Mesendoderm (in vitro differentiated cells): ENCODE measurements around the gene GARIN3.
"Not testable (repeated sequence)": the region's sequence is repeated elsewhere in the genome, so short reads cannot be mapped to it uniquely, and the experiment has no call there.

Experiments
- DNase-seq: peaks from one replicate; pipeline ENCODE4 v3.0.0; 2013
- H2AK5ac ChIP-seq: 2 replicates; pipeline ENCODE4 v1.6.1; 2013; ENCODE audit warnings: low read length, inconsistent platforms
- H2BK120ac ChIP-seq: 2 replicates; pipeline ENCODE4 v1.6.1; 2013; ENCODE audit warnings: low read depth, mild to moderate bottlenecking, low read length, moderate library complexity, mixed read lengths
- H2BK15ac ChIP-seq: replicated peaks from 2 replicates; pipeline ENCODE4 v1.6.1; 2013; ENCODE audit warnings: low read depth, mild to moderate bottlenecking, moderate library complexity
- H2BK5ac ChIP-seq: 2 replicates; pipeline ENCODE4 v1.6.1; 2013; ENCODE audit warnings: low read length, inconsistent platforms
- H3K18ac ChIP-seq: 2 replicates; pipeline ENCODE4 v1.6.1; 2013; ENCODE audit warnings: mild to moderate bottlenecking, low read length, mixed read lengths
- H3K23ac ChIP-seq: one replicate; pipeline ENCODE4 v1.6.1; 2013; ENCODE audit warnings: low read length
- H3K27ac ChIP-seq: 2 replicates; pipeline ENCODE4 v1.5.1; 2013; ENCODE audit warnings: low read depth, mild to moderate bottlenecking, inconsistent platforms, low read length, moderate library complexity
- H3K27me3 ChIP-seq: 2 replicates; pipeline ENCODE4 v1.6.1; 2013; ENCODE audit warnings: low read length, control low read depth, mild to moderate bottlenecking, inconsistent platforms; ENCODE audit not compliant: insufficient read depth, poor library complexity
- H3K36me3 ChIP-seq: 2 replicates; pipeline ENCODE4 v1.6.1; 2013; ENCODE audit warnings: low read length, inconsistent platforms; ENCODE audit not compliant: control insufficient read depth, insufficient read depth
- H3K4ac ChIP-seq: one replicate; pipeline ENCODE4 v1.6.1; 2013; ENCODE audit warnings: low read depth, mild to moderate bottlenecking, low read length, moderate library complexity
- H3K4me1 ChIP-seq: 2 replicates; pipeline ENCODE4 v1.6.1; 2013; ENCODE audit warnings: low read depth, low read length, inconsistent platforms; ENCODE audit not compliant: control insufficient read depth
- H3K4me2 ChIP-seq: 2 replicates; pipeline ENCODE4 v1.6.1; 2013; ENCODE audit warnings: low read length
- H3K4me3 ChIP-seq: 2 replicates; pipeline ENCODE4 v1.5.1; 2013; ENCODE audit warnings: mild to moderate bottlenecking, low read length
- H3K56ac ChIP-seq: one replicate; pipeline ENCODE4 v1.6.1; 2013; ENCODE audit warnings: low read length
- H3K79me1 ChIP-seq: 2 replicates; pipeline ENCODE4 v1.6.1; 2013; ENCODE audit warnings: low read length, inconsistent platforms
- H3K79me2 ChIP-seq: 2 replicates; pipeline ENCODE4 v1.6.1; 2013; ENCODE audit warnings: mild to moderate bottlenecking, low read length; ENCODE audit not compliant: control insufficient read depth, insufficient read depth
- H3K9ac ChIP-seq: 2 replicates; pipeline ENCODE4 v1.6.1; 2013; ENCODE audit warnings: low read length, inconsistent platforms
- H4K5ac ChIP-seq: one replicate; pipeline ENCODE4 v1.6.1; 2013; ENCODE audit warnings: low read length
- H4K8ac ChIP-seq: one replicate; pipeline ENCODE4 v1.6.1; 2013; ENCODE audit warnings: low read depth, mild to moderate bottlenecking, control low read depth, low read length, moderate library complexity
- WGBS: extraction: QIAGEN DNeasy Blood & Tissue Kit; methylation state at CpG from one replicate; pipeline ENCODE4 v1.1.7; 2013; ENCODE audit warnings: low lambda C conversion rate, missing lambda C conversion rate; ENCODE audit not compliant: insufficient coverage; ENCODE audit errors: extremely low coverage; 5-methylcytosine and 5-hydroxymethylcytosine counted together

The GARIN3 gene

GRCh38 chr5:157187046-157187754 lies 21.1 kb upstream of the GARIN3 start:
- Histone ChIP-seq H3K27ac (no peak overlapping the region), H2AK5ac (no peak overlapping the region), H2BK15ac (no peak overlapping the region), H3K18ac (no peak overlapping the region), H3K4me3 (no peak overlapping the region), H2BK120ac (no peak overlapping the region), H3K79me2 (no peaks in the 10 kb centered on the region), H4K5ac (no peak overlapping the region), H3K4ac (no peak overlapping the region), H3K4me2 (no peak overlapping the region), H2BK5ac (no peak overlapping the region), H3K56ac (no peak overlapping the region), H3K4me1 (no peaks in the 10 kb centered on the region), H3K27me3 (no peaks in the 10 kb centered on the region), H3K36me3 (no peaks in the 10 kb centered on the region), H3K79me1 (no peaks in the 10 kb centered on the region), H3K23ac (no peak overlapping the region), H4K8ac (no peak overlapping the region), H3K9ac (no peak overlapping the region)
- no peak for DNase-seq
- no CpG with 5 or more reads among the region's 5 CpGs for WGBS

- no peak overlapping the region for H3K56ac ChIP-seq
- DNase-seq, result no peak
- H3K9ac ChIP-seq, result no peak overlapping the region
- no peak overlapping the region for H3K23ac ChIP-seq
- no peak overlapping the region for H3K27ac ChIP-seq
- no peaks in the 10 kb centered on the region for H3K4me1 ChIP-seq
- H3K36me3 ChIP-seq, result no peaks in the 10 kb centered on the region
- H3K18ac ChIP-seq, result no peak overlapping the region
- H4K5ac ChIP-seq, result no peak overlapping the region
- H3K79me2 ChIP-seq, result no peaks in the 10 kb centered on the region
- H3K79me1 ChIP-seq, result no peaks in the 10 kb centered on the region
- H2BK15ac ChIP-seq, result no peak overlapping the region
- no peak overlapping the region for H3K4me3 ChIP-seq
- H3K4me2 ChIP-seq, result no peak overlapping the region
- no peak overlapping the region for H3K4ac ChIP-seq
- no peaks in the 10 kb centered on the region for H3K27me3 ChIP-seq
- no peak overlapping the region for H4K8ac ChIP-seq
- H2BK5ac ChIP-seq, result no peak overlapping the region
- no peak overlapping the region for H2BK120ac ChIP-seq
- WGBS, result no CpG with 5 or more reads among the region's 12 CpGs
- no peak overlapping the region for H2AK5ac ChIP-seq
These were observed 20.4 kb upstream of the GARIN3 start for GRCh38 chr5:157186309-157187045.

GRCh38 chr5:157185122-157185521 lies 19.1 kb upstream of the GARIN3 start:
- H3K27me3 ChIP-seq, H4K8ac ChIP-seq, H3K4me3 ChIP-seq, H3K4ac ChIP-seq, H3K56ac ChIP-seq, H3K36me3 ChIP-seq, H3K4me2 ChIP-seq, H2BK120ac ChIP-seq, H3K79me2 ChIP-seq, H3K79me1 ChIP-seq, H3K9ac ChIP-seq, H3K4me1 ChIP-seq, H3K18ac ChIP-seq, H2AK5ac ChIP-seq, H4K5ac ChIP-seq, H3K23ac ChIP-seq, H3K27ac ChIP-seq, H2BK5ac ChIP-seq, DNase-seq, H2BK15ac ChIP-seq: not testable (repeated sequence)
- WGBS, result no CpG with 5 or more reads among the region's 6 CpGs

GRCh38 chr5:157184117-157184670 lies 18.1 kb upstream of the GARIN3 start:
- Histone ChIP-seq H3K4ac (no peak overlapping the region), H3K18ac (no peak overlapping the region), H3K4me3 (no peak overlapping the region), H3K79me2 (no peaks in the 10 kb centered on the region), H4K8ac (no peak overlapping the region), H3K27ac (no peak overlapping the region), H3K36me3 (no peaks in the 10 kb centered on the region), H2AK5ac (no peak overlapping the region), H3K9ac (no peak overlapping the region), H2BK120ac (no peak overlapping the region), H3K79me1 (no peaks in the 10 kb centered on the region), H2BK15ac (no peak overlapping the region), H3K23ac (no peak overlapping the region), H2BK5ac (no peak overlapping the region), H3K56ac (no peak overlapping the region), H4K5ac (no peak overlapping the region), H3K27me3 (no peaks in the 10 kb centered on the region), H3K4me1 (no peaks in the 10 kb centered on the region), H3K4me2 (no peak overlapping the region)
- DNase-seq, result no peak
- WGBS, result no CpG with 5 or more reads among the region's 8 CpGs

- H3K4me1 ChIP-seq, result no peaks in the 10 kb centered on the region
- H3K18ac ChIP-seq, result no peak overlapping the region
These were observed 16.2 kb upstream of the GARIN3 start for GRCh38 chr5:157182143-157182757.

More at GRCh38 chr5:157182143-157182757, 16.2 kb upstream of the GARIN3 start:
- H3K4ac ChIP-seq, result no peak overlapping the region
- no peaks in the 10 kb centered on the region for H3K79me2 ChIP-seq
- no peak overlapping the region for H2AK5ac ChIP-seq
- no peak overlapping the region for H4K8ac ChIP-seq
- no peaks in the 10 kb centered on the region for H3K27me3 ChIP-seq
- no peak overlapping the region for H3K23ac ChIP-seq
- no peak overlapping the region for H3K56ac ChIP-seq
- no peaks in the 10 kb centered on the region for H3K79me1 ChIP-seq
- no peak overlapping the region for H4K5ac ChIP-seq
- H3K27ac ChIP-seq, result no peak overlapping the region
- H3K36me3 ChIP-seq, result no peaks in the 10 kb centered on the region
- H3K9ac ChIP-seq, result no peak overlapping the region
- H3K4me3 ChIP-seq, result no peak overlapping the region
- no peak overlapping the region for H2BK5ac ChIP-seq
- H2BK120ac ChIP-seq, result no peak overlapping the region
- WGBS, result no CpG with 5 or more reads among the region's 3 CpGs
- no peak overlapping the region for H3K4me2 ChIP-seq
- H2BK15ac ChIP-seq, result no peak overlapping the region
- no peak for DNase-seq
